Activated T-helper 1 cell treated with anti-CD3 and anti-CD28 coated beads, Interleukin-12 subunit alpha, Interleukin-12 subunit beta, Interleukin-2, Interleukin-4 antibody, amounts not matched to agents 30 ng/mL and 10 ng/mL and 1 ng/mL, durations not matched to agents 14 hours and 24 hours and 36 hours (primary cell): Measurements from ENCODE around the gene C4A. TPM values are rescaled to one million over a fixed set of nuclear protein-coding genes. Genes with fewer than 3 reads are reported as not detected.

Experiments
- DNase-seq: peaks from one replicate; pipeline ENCODE4 v3.0.0; 2021; ENCODE audit warnings: low spot score
- H3K27ac Mint-ChIP-seq: one replicate; pipeline ENCODE4 v1.8.0; 2021; ENCODE audit warnings: mild to moderate bottlenecking, mixed read lengths
- H3K27me3 Mint-ChIP-seq: one replicate; pipeline ENCODE4 v1.8.0; 2022; ENCODE audit warnings: mild to moderate bottlenecking, moderate library complexity, mixed read lengths; ENCODE audit not compliant: insufficient read depth
- H3K36me3 Mint-ChIP-seq: one replicate; pipeline ENCODE4 v1.8.0; 2021; ENCODE audit warnings: low read depth, mixed read lengths
- H3K4me1 Mint-ChIP-seq: one replicate; pipeline ENCODE4 v1.8.0; 2021; ENCODE audit warnings: low read depth, mixed read lengths
- H3K4me3 Mint-ChIP-seq: one replicate; pipeline ENCODE4 v1.8.0; 2021; ENCODE audit warnings: mild to moderate bottlenecking, moderate library complexity, mixed read lengths
- H3K9me3 Mint-ChIP-seq: one replicate; pipeline ENCODE4 v1.8.0; 2021; ENCODE audit warnings: mixed read lengths
- intact Hi-C: fragments of 100-400 bp; cut with micrococcal nuclease; formaldehyde crosslinking; loops from one replicate; pipeline ENCODE4 v1.15.1; 2024
- total RNA-seq: library from RNA; stranded (reverse); gene quantifications from 2 replicates; pipeline ENCODE4 v1.2.3, GENCODE V29; 2022

Gene C4A
- total RNA-seq, 1 donor from 2014 or later: 4.0 TPM

GRCh38 chr6:31948753-31949413 lies 33.0 kb upstream of the C4A start:
- H3K27ac Mint-ChIP-seq: no peak overlapping the region
- no peak overlapping the region for H3K4me3 Mint-ChIP-seq
- H3K4me1 Mint-ChIP-seq: peaks cover 9% of the 10 kb centered on the region
- intact Hi-C loops: no loop called here
- peaks cover 16% of the 10 kb centered on the region for H3K36me3 Mint-ChIP-seq
- DNase-seq: no peak
- no peaks in the 10 kb centered on the region for H3K27me3 Mint-ChIP-seq
- no peaks in the 10 kb centered on the region for H3K9me3 Mint-ChIP-seq

GRCh38 chr6:31949926-31950548 lies 31.8 kb upstream of the C4A start:
- H3K27ac Mint-ChIP-seq: peak overlapping the region; percentile 66
- DNase-seq: no peak
- no peaks in the 10 kb centered on the region for H3K27me3 Mint-ChIP-seq
- no peaks in the 10 kb centered on the region for H3K9me3 Mint-ChIP-seq
- intact Hi-C loops: loop anchor here (10.0 kb wide), 1 partner anchor 405 kb away; the partner anchor contains the start of genes ATP6V1G2, DDX39B and NFKBIL1
- H3K4me1 Mint-ChIP-seq: peaks cover 9% of the 10 kb centered on the region
- H3K36me3 Mint-ChIP-seq: peaks cover 28% of the 10 kb centered on the region
- no peak overlapping the region for H3K4me3 Mint-ChIP-seq

- H3K4me1 Mint-ChIP-seq: peaks cover 3% of the 10 kb centered on the region
- intact Hi-C loops: loop anchor here (1.0 to 10.0 kb wide), 2 partner anchors 272 to 407 kb away; partner anchors contain the start of genes ATP6V1G2, DDX39B and NFKBIL1
- peaks cover 43% of the 10 kb centered on the region for H3K36me3 Mint-ChIP-seq
- no peak for DNase-seq
- H3K27me3 Mint-ChIP-seq: no peaks in the 10 kb centered on the region
- H3K4me3 Mint-ChIP-seq: no peak overlapping the region
- no peak overlapping the region for H3K27ac Mint-ChIP-seq
- no peaks in the 10 kb centered on the region for H3K9me3 Mint-ChIP-seq
Measured at GRCh38 chr6:31952140-31952805, 29.6 kb upstream of the C4A start.

GRCh38 chr6:31952890-31953289 lies 29.0 kb upstream of the C4A start:
- peaks cover 44% of the 10 kb centered on the region for H3K36me3 Mint-ChIP-seq
- no peak overlapping the region for H3K27ac Mint-ChIP-seq
- peaks cover 9% of the 10 kb centered on the region for H3K4me1 Mint-ChIP-seq
- no peaks in the 10 kb centered on the region for H3K27me3 Mint-ChIP-seq
- intact Hi-C loops: loop anchor here (1.0 to 10.0 kb wide), 2 partner anchors 273 to 408 kb away; partner anchors contain the start of genes ATP6V1G2, DDX39B and NFKBIL1
- no peaks in the 10 kb centered on the region for H3K9me3 Mint-ChIP-seq
- no peak for DNase-seq
- no peak overlapping the region for H3K4me3 Mint-ChIP-seq

GRCh38 chr6:31954511-31954910 lies 27.3 kb upstream of the C4A start:
- no peak for DNase-seq
- Mint-ChIP-seq H3K27me3 (no peaks in the 10 kb centered on the region), H3K27ac (no peak overlapping the region), H3K9me3 (no peaks in the 10 kb centered on the region), H3K36me3 (peaks cover 44% of the 10 kb centered on the region), H3K4me1 (peaks cover 22% of the 10 kb centered on the region), H3K4me3 (no peak overlapping the region)
- intact Hi-C loops: loop anchor here (10.0 kb wide), 1 partner anchor 410 kb away; the partner anchor contains the start of genes ATP6V1G2, DDX39B and NFKBIL1

- Mint-ChIP-seq H3K4me3 (peak overlapping the region; percentile 98), H3K4me1 (peaks cover 39% of the 10 kb centered on the region), H3K36me3 (peaks cover 52% of the 10 kb centered on the region), H3K27me3 (no peaks in the 10 kb centered on the region), H3K9me3 (no peaks in the 10 kb centered on the region), H3K27ac (no peak overlapping the region)
- DNase-seq: no peak
- intact Hi-C loops: loop anchor here (5.0 to 10.0 kb wide), 4 partner anchors 221 to 1016 kb away; partner anchors contain the start of genes AGPAT1, ATP6V1G2, DDX39B and NFKBIL1
Measured at GRCh38 chr6:31956796-31957195, 25.1 kb upstream of the C4A start.

- Mint-ChIP-seq H3K4me3 (peak overlapping the region; percentile 98), H3K9me3 (no peaks in the 10 kb centered on the region), H3K36me3 (peaks cover 59% of the 10 kb centered on the region)
Measured at GRCh38 chr6:31958412-31958740, 23.5 kb upstream of the C4A start.

GRCh38 chr6:31958741-31959739 lies 22.8 kb upstream of the C4A start, which contains the start of the genes NELFE and SKIC2:
TSS of gene NELFE (minus strand) at chr6:31958971. CDS start at chr6:31958446, 525 bp downstream.
TSS of gene SKIC2 (plus strand) at chr6:31959175. CDS start at chr6:31959193, 18 bp downstream.
- Mint-ChIP-seq H3K4me3 (peak within 1 kb of the TSS; percentile 98), H3K9me3 (no peaks in the 10 kb centered on the region), H3K36me3 (peaks cover 57% of the 10 kb centered on the region), H3K4me1 (peaks cover 46% of the 10 kb centered on the region), H3K27me3 (no peaks in the 10 kb centered on the region), H3K27ac (peak within 1 kb of the TSS; percentile 98)
- intact Hi-C loops: loop anchor here (1.0 to 10.0 kb wide), 13 partner anchors 13 to 1013 kb away; partner anchors contain the start of genes ABHD16A, AGPAT1, ATP6V1G2 and BAG6
- peak; percentile 99 for DNase-seq

More at GRCh38 chr6:31958412-31958740, 23.5 kb upstream of the C4A start:
- intact Hi-C loops: loop anchor here (5.0 to 10.0 kb wide), 4 partner anchors 219 to 1014 kb away; partner anchors contain the start of genes AGPAT1, ATP6V1G2, DDX39B and NFKBIL1
- Mint-ChIP-seq H3K4me1 (peaks cover 46% of the 10 kb centered on the region), H3K27me3 (no peaks in the 10 kb centered on the region), H3K27ac (peak overlapping the region; percentile 98)
- no peak for DNase-seq

GRCh38 chr6:31961616-31962015 lies 20.2 kb upstream of the C4A start:
- H3K36me3 Mint-ChIP-seq: peaks cover 52% of the 10 kb centered on the region
- intact Hi-C loops: no loop called here

GRCh38 chr6:31963921-31964320 lies 17.9 kb upstream of the C4A start:
- Mint-ChIP-seq H3K36me3 (peaks cover 54% of the 10 kb centered on the region), H3K9me3 (no peaks in the 10 kb centered on the region)

More at GRCh38 chr6:31961616-31962015, 20.2 kb upstream of the C4A start:
- H3K27ac Mint-ChIP-seq: peak overlapping the region; percentile 29
- H3K4me3 Mint-ChIP-seq: peak overlapping the region; percentile 6
- DNase-seq: no peak
- peaks cover 49% of the 10 kb centered on the region for H3K4me1 Mint-ChIP-seq
- no peaks in the 10 kb centered on the region for H3K9me3 Mint-ChIP-seq
- no peaks in the 10 kb centered on the region for H3K27me3 Mint-ChIP-seq

GRCh38 chr6:31965700-31966099 lies 16.2 kb upstream of the C4A start:
- peaks cover 60% of the 10 kb centered on the region for H3K36me3 Mint-ChIP-seq
- H3K27me3 Mint-ChIP-seq: no peaks in the 10 kb centered on the region
- no peaks in the 10 kb centered on the region for H3K9me3 Mint-ChIP-seq
- intact Hi-C loops: no loop called here
- no peak for DNase-seq
- H3K4me3 Mint-ChIP-seq: no peak overlapping the region
- no peak overlapping the region for H3K27ac Mint-ChIP-seq
- peaks cover 28% of the 10 kb centered on the region for H3K4me1 Mint-ChIP-seq

More at GRCh38 chr6:31963921-31964320, 17.9 kb upstream of the C4A start:
- Mint-ChIP-seq H3K27me3 (no peaks in the 10 kb centered on the region), H3K27ac (no peak overlapping the region), H3K4me3 (no peak overlapping the region), H3K4me1 (peaks cover 32% of the 10 kb centered on the region)
- no peak for DNase-seq
- intact Hi-C loops: no loop called here

- intact Hi-C loops: no loop called here
- H3K4me1 Mint-ChIP-seq: peaks cover 26% of the 10 kb centered on the region
- no peak for DNase-seq
- H3K36me3 Mint-ChIP-seq: peaks cover 56% of the 10 kb centered on the region
- no peaks in the 10 kb centered on the region for H3K9me3 Mint-ChIP-seq
- no peaks in the 10 kb centered on the region for H3K27me3 Mint-ChIP-seq
- no peak overlapping the region for H3K27ac Mint-ChIP-seq
- H3K4me3 Mint-ChIP-seq: no peak overlapping the region
Measured at GRCh38 chr6:31966506-31966905, 15.4 kb upstream of the C4A start.
